SHP77 treated with DMSO at 0.1 percent for 48 hours (cell line): ENCODE results near the gene THSD7B.
"Not testable (repeated sequence)": the region's sequence is repeated elsewhere in the genome, so short reads cannot be mapped to it uniquely, and the experiment has no call there.

Source experiments
- DNase-seq: peaks from one replicate; lab custom pipeline; 2025; lab: John Stamatoyannopoulos, UW

Gene THSD7B

DNA sequence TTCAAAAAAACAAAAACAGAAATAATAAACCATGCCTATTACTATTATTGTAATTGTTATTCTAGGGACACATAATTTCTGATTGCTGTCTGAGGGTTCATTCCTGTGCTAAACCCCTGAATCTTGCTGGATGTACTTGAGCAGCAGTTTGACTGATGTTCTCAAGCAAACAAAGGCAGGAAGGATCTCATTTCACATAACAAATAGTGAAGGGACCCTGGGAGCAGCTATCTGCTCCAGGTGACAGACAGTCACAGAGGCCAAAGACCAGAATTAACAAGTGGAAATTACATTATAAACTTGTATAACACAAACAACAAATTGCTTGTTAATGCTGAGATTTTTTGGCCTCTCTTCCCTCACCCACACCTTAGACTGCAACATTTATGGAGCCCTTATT lies 284.2 kb downstream of the THSD7B start:
- no peak for DNase-seq

GRCh38 chr2:137050949-137051348 lies 285.6 kb downstream of the THSD7B start:
- DNase-seq: no peak

- DNase-seq: no peak
These were observed 286.5 kb downstream of the THSD7B start for GRCh38 chr2:137051778-137052398.

- no peak for DNase-seq
These were observed 291.4 kb downstream of the THSD7B start for GRCh38 chr2:137056704-137057103.

DNA sequence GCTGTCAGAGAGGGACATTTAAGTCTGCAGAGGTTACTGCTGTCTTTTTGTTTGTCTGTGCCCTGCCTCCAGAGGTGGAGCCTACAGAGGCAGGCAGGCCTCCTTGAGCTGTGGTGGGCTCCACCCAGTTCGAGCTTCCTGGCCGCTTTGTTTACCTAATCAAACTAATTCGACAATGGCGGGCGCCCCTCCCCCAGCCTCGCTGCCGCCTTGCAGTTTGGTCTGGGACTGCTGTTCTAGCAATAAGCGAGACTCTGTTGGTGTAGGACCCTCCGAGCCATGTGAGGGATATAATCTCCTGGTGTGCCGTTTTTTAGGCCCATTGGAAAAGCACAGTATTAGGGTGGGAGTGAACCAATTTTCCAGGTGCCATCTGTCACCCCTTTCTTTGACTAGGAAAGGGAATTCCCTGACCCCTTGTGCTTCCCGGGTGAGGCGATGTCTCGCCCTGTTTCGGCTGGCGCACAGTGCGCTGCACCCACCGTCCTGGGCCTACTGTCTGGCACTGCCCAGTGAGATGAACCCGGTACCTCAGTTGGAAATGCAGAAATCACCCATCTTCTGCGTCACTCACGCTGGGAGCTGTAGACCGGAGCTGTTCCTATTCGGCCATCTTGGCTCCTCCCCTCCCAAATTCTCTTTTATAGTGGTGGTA lies 310.9 kb downstream of the THSD7B start:
- not testable (repeated sequence) for DNase-seq

- no peak for DNase-seq
These were observed 326.4 kb downstream of the THSD7B start for GRCh38 chr2:137091704-137092103.

- DNase-seq: no peak
These were observed 327.8 kb downstream of the THSD7B start for GRCh38 chr2:137093116-137093515.

GRCh38 chr2:137096187-137096586 lies 330.8 kb downstream of the THSD7B start:
- no peak for DNase-seq

GRCh38 chr2:137096693-137097092 lies 331.3 kb downstream of the THSD7B start:
- no peak for DNase-seq

DNA sequence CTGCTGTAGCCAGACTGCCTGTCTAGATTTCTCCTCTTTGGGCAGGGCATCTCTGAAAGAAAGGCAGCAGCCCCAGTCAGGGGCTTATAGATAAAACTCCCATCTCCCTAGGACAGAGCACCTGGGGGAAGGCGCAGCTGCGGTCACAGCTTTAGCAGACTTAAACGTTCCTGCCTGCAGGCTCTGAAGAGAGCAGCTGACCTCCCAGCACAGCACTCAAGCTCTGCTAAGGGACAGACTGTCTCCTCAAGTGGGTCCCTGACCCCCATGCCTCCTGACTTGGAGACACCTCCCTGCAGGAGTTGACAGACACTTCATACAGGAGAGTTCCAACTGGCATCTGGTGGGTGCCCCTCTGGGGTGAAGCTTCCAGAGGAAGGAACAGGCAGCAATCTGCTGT lies 336.5 kb downstream of the THSD7B start:
- not testable (repeated sequence) for DNase-seq

- DNase-seq: no peak
These were observed 342.6 kb downstream of the THSD7B start for GRCh38 chr2:137107904-137108303.

DNA sequence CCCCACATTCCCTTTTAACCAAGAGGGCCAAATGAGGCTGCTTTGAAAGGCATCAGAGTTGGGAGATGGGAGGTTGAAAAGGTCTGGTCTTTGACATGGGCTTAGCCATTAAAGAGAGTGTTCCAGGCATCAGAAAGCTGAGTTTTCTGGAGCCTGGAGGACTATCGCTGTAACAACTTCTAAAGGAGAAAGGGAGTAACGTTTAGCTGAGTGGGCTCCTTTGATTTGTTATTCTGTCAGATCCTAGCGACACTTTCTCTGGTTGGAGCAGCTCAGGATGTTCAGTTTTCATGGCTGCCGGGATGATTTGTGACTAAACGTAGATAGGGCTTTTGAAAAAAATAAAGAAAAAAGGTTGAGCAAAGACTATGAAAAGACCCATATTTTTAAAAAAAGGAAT lies 346.6 kb downstream of the THSD7B start:
- DNase-seq: no peak

GRCh38 chr2:137115081-137115794 lies 349.9 kb downstream of the THSD7B start:
- DNase-seq: no peak

- no peak for DNase-seq
These were observed 350.4 kb downstream of the THSD7B start for GRCh38 chr2:137115795-137116089.

DNA sequence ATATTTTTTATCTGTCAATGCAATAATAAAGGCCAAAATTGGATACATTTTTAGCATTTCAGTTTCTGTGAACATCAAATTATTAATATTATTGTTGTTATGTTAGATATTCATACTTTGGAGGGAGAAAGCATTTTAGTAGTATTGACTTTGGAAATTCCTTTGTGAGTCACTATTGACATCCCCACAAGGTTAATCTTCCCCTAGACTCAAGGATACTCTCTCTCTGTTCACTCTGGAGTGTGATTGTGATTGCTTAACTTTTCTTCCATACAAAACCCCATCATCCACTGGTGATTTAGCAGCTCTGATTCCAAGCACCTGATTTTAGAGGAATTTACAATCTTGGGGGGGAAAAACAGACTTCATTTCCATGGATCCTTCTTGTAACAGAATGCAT lies 352.0 kb downstream of the THSD7B start:
- no peak for DNase-seq

DNA sequence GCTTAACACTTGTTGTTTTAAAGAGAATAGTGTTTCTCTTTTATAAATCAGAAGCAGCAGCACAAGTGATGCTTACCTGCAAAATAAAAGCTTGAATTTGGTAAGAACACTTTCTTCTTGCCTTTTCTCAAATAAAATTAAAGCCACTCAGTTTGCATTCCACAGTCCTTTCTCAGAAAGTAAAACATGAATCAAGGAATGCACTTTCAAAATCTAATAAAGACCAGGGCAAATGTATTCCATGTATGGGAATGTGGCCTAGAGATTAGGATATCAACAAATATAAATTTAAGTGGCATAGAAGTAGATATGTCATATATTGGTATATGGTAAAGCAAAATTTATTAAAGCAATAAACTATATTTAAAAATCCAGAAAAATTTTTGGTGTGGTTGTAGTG lies 352.8 kb downstream of the THSD7B start:
- no peak for DNase-seq

GRCh38 chr2:137123226-137123625 lies 357.9 kb downstream of the THSD7B start:
- DNase-seq: no peak

DNA sequence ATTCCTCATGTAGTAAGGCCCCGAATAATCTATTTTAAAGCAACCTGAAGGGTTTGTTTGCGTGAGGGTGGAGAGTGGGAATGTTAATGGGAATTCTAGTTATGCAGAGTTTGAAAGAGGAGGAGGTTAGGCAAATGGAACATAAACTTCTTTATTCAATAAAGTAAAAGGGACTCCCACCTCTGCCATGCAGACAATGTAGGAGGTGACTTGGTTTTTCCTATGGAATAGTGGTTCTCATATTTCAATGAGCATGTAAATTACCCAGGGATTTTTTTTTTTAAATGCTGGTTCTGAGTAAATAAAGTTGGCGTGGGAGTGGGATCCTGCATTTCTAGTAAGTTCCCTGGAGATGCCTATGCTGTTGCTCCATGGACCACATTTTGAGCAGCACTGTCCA lies 367.9 kb downstream of the THSD7B start:
- no peak for DNase-seq

DNA sequence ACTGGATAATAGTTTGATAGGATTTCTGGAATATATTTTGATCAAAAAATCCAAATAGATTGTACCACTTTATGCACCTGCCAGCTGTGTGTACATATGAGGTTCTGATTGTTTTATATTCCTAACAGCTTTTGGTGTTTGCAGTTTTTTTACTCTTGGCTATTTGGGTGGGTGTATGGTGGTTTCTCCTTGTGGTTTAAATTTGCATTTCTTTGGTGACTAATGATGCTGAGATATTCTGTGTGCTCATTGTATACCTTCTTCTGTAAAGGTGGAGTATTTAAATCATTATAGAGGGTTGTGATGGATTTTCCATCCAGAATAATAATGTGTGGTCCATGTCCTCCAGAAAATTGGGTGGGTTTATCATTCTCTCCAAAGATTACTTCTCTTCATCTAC lies 372.9 kb downstream of the THSD7B start:
- no peak for DNase-seq

DNA sequence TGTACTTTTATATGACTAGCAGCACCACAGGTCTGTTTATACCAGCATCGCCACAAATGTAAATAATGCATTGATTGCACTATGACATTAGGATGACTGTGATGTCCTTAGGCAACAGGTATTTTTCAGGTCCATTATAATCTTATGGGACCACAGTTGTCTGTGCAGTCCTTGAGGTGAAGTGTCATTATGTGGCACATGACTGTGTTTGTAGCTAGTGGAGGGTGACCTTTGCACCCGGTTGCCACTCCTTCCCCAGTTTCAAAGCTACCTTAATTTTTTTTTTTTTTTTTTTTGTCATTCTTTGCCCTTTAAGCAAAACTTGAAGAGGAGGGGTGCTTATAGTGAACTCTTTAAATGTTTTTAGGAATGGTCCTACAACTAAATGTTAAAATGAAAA lies 386.4 kb downstream of the THSD7B start:
- DNase-seq: no peak

GRCh38 chr2:137154946-137155345 lies 389.6 kb downstream of the THSD7B start:
- no peak for DNase-seq

DNA sequence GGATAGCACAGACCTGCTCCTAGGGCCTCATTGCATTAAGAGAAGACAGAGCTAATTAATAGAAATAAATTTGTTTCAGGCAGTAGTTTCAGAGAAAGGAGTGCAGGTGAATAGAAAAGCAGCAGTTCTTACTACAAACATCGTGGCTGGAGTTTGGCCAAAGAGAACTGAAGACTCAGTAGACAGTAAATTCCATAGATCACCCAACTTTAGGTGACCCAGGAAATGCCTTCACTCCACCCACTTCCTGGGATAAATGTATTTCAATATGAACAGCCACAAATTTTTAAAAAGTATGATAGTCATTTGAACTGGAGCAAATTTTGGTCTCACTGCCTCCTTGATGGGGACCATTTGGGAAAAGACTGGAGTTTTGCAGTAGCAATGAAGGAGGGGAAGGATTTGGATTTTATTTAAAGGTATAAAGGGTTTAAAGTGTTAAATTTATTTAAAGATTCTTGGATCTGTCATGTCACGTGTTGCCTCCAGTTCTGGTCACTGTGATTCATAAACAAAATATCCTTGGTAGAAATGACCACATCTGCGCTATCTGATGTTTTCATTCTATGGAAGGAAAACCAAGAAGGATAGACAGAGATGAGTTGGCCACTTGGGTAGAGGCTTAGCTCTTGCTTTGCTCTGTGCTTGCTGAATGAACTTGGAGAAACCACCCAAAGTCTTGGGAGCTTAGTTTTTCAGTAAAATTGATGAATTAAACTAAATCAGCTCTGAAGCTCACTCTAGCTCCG lies 390.2 kb downstream of the THSD7B start:
- no peak for DNase-seq
